ENCODE data around the gene TMEM53.
A peak's percentile ranks its signal among the peaks of the same experiment; 100 is the strongest.
"Not testable (repeated sequence)": the region's sequence is repeated elsewhere in the genome, so short reads cannot be mapped to it uniquely, and the experiment has no call there.

TMEM53 gene

GRCh38 chr1:44672254-44672955 lies 1.9 kb downstream of the TMEM53 start:
- Histone ChIP-seq H3K27ac (peak overlapping the region in 1 of 2 donors; percentile 93), H3K36me3 (no peaks in the 10 kb centered on the region), H3K27me3 (peaks cover 0 to 2% of the 10 kb centered on the region in 2 donors), H3K4me3 (no peak overlapping the region), H3K4me1 (peaks cover 0 to 25% (median 19%) of the 10 kb centered on the region in 4 donors), H3K9me3 (no peaks in the 10 kb centered on the region)
- intact Hi-C loops (cut with DNase I; ENCODE audit: low total_unique reads), result loop anchor here (2.0 kb wide), 1 partner anchor 40 kb away; no protein-coding TSS in a partner anchor
- TF ChIP-seq, protein P1, sequence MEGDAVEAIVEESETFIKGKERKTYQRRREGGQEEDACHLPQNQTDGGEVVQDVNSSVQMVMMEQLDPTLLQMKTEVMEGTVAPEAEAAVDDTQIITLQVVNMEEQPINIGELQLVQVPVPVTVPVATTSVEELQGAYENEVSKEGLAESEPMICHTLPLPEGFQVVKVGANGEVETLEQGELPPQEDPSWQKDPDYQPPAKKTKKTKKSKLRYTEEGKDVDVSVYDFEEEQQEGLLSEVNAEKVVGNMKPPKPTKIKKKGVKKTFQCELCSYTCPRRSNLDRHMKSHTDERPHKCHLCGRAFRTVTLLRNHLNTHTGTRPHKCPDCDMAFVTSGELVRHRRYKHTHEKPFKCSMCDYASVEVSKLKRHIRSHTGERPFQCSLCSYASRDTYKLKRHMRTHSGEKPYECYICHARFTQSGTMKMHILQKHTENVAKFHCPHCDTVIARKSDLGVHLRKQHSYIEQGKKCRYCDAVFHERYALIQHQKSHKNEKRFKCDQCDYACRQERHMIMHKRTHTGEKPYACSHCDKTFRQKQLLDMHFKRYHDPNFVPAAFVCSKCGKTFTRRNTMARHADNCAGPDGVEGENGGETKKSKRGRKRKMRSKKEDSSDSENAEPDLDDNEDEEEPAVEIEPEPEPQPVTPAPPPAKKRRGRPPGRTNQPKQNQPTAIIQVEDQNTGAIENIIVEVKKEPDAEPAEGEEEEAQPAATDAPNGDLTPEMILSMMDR (IDR thresholded peaks at IDR 0.05), result no peak
- DNase-seq, result peak in 1 of 2 donors; percentile 63

DNA sequence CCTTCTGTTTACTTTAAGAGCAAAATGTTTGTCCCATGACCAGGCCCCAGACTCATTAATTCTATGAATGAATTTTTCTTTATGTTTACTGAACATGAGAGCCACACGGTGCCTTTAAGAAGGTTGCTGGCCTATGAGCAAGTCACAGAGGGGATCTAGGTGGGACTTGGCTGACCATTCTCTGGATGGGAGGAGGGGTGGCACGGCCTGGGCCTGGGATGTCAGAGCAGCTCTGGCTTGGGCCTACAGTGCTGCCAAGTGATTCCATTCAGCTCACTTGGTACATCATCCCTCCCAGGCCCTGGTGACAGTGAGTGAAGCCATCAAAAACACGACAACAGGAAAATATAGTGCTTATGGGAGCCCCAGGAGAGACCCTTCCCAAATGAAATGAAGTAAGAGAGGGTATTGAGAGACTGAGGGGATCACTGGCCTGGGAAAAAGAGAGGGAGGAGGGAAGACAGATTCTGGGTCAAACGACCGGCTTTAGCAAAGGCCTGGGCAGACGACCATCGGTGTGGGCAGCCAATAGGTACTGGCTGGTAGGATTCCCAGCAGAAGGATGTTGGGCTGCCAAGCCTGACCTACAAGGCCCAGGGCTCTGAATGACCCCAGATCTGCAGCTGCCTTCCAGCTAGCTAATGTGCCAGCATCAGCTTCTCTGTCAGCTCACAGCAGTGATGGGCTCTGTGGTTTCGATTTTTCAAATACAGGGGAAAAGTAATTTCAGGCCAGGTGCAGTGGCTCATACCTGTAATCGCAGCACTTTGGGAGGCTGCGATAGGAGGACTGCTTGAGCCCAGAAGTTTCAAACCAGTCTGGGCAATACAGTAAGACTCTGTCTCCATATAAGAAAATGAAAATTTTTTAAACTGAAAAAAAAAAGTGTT lies 3.3 kb downstream of the TMEM53 start:
- TF ChIP-seq, protein P1 (IDR thresholded peaks at IDR 0.05), result no peak
- no peaks in the 10 kb centered on the region for H3K36me3 ChIP-seq
- intact Hi-C loops (cut with DNase I; ENCODE audit: low total_unique reads), result no loop called here
- H3K9me3 ChIP-seq, result no peaks in the 10 kb centered on the region
- H3K4me3 ChIP-seq, result no peak overlapping the region
- H3K27me3 ChIP-seq, result peaks cover 0 to 2% of the 10 kb centered on the region in 2 donors
- H3K4me1 ChIP-seq, result peaks cover 0 to 25% (median 19%) of the 10 kb centered on the region in 4 donors
- no peak for DNase-seq
- H3K27ac ChIP-seq, result no peak overlapping the region

GRCh38 chr1:44666719-44667118 lies 7.6 kb downstream of the TMEM53 start:
- intact Hi-C loops (cut with DNase I; ENCODE audit: low total_unique reads); DNase-seq; H3K36me3 ChIP-seq; H3K27me3 ChIP-seq; H3K27ac ChIP-seq; H3K4me3 ChIP-seq; H3K9me3 ChIP-seq; H3K4me1 ChIP-seq: not testable (repeated sequence)

- TF ChIP-seq, protein P1 (IDR thresholded peaks at IDR 0.05), result no peak
- intact Hi-C loops (cut with DNase I; ENCODE audit: low total_unique reads), result no loop called here
- H3K4me3 ChIP-seq, result no peak overlapping the region
- H3K27me3 ChIP-seq, result no peaks in the 10 kb centered on the region
- H3K27ac ChIP-seq, result no peak overlapping the region
- DNase-seq, result no peak
- no peaks in the 10 kb centered on the region for H3K9me3 ChIP-seq
- peaks cover 0 to 7% (median 0%) of the 10 kb centered on the region in 4 donors for H3K4me1 ChIP-seq
- no peaks in the 10 kb centered on the region for H3K36me3 ChIP-seq
These were observed 9.4 kb downstream of the TMEM53 start for GRCh38 chr1:44664730-44665370.

GRCh38 chr1:44663417-44663816 lies 10.9 kb downstream of the TMEM53 start:
- Histone ChIP-seq H3K27me3 (no peaks in the 10 kb centered on the region), H3K4me1 (peaks cover 0 to 7% (median 0%) of the 10 kb centered on the region in 4 donors), H3K4me3 (no peak overlapping the region), H3K27ac (no peak overlapping the region), H3K9me3 (no peaks in the 10 kb centered on the region), H3K36me3 (peaks cover 0 to 9% (median 6%) of the 10 kb centered on the region in 3 donors)
- TF ChIP-seq, protein P1 (IDR thresholded peaks at IDR 0.05), result no peak
- intact Hi-C loops (cut with DNase I; ENCODE audit: low total_unique reads), result no loop called here
- DNase-seq, result no peak

Measured in tibial artery (tissue), 4 donors.